ENCODE data around the gene GARRE1.

GARRE1 gene

DNA sequence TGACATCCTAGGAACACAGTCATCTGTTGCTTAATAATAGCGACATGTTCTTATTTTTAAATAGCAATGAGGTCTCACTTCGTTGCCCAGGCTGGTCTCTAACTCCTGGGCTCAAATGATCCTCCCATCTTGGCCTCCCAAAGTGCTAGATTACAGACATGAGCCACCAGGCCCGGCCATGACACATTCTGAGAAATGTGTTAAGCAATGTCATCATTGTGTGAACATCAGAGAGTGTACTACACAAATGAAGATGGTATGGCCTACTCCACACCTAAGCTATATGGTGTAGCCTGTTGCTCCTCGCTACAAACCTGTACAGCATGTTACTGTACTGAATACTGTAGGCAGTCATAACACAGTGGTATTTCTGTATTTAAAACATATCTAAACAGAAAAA, 24.6 kb upstream of the GARRE1 start:
- peaks cover 45% of the 10 kb centered on the region for H3K36me3 ChIP-seq
- no peak for TF ChIP-seq CTCF (IDR thresholded peaks at IDR 0.05; ENCODE audit: low read depth, low read length)
- no peaks in the 10 kb centered on the region for H3K9me3 ChIP-seq

DNA sequence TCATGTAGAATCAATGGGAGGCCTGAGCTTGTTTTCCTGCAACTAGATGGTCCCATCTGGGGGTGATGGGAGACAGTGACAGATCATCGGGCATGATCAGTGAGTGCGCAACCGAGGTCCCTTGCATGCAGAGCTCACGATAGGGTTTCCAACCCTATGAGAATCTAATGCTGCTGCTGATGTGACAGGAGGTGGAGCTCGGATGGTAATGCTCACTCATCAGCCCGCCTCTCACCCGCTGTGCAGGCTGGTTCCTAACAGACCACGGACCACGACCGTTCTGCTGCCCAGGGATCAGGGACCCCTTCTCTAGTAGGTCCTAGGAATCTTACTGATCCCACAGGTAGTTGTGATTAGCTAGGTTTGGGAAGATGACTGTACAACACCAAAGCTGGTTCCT, 23.5 kb upstream of the GARRE1 start:
- no peaks in the 10 kb centered on the region for H3K4me1 ChIP-seq
- no peak overlapping the region for H3K4me3 ChIP-seq (ENCODE audit: low read depth, low read length)
- H3K36me3 ChIP-seq: peaks cover 40% of the 10 kb centered on the region
- no peak for DNase-seq
- no peak for TF ChIP-seq CTCF (IDR thresholded peaks at IDR 0.05; ENCODE audit: low read depth, low read length)
- no peaks in the 10 kb centered on the region for H3K9me3 ChIP-seq
- no peaks in the 10 kb centered on the region for H3K27me3 ChIP-seq

More for the DNA sequence above, 24.6 kb upstream of the GARRE1 start:
- DNase-seq: no peak
- Histone ChIP-seq H3K4me3 (ENCODE audit: low read depth, low read length) (no peak overlapping the region), H3K27me3 (no peaks in the 10 kb centered on the region), H3K4me1 (no peaks in the 10 kb centered on the region)

DNA sequence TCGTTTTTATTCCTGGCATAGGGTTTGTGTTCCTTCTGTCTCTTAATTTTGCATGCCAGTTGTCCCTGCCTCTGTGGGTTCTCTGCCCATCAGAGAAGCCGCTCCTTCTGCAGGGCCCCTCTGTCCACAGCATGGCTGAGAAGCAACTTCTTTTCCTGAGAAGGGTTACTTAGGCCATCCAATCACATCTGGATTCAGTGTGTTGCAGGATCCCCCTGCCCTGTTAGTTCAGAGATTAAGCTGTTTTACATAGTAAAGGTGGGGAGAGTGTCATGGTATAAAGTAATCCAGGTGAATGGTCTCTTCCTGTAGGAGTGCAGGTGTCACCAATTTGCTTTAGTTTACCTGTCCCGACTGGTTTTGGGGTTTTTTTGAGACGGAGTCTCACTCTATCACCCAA, 22.9 kb upstream of the GARRE1 start:
- Histone ChIP-seq H3K27me3 (no peaks in the 10 kb centered on the region), H3K4me3 (ENCODE audit: low read depth, low read length) (no peak overlapping the region), H3K36me3 (peaks cover 39% of the 10 kb centered on the region), H3K4me1 (no peaks in the 10 kb centered on the region), H3K9me3 (no peaks in the 10 kb centered on the region)
- TF ChIP-seq CTCF (IDR thresholded peaks at IDR 0.05; ENCODE audit: low read depth, low read length): no peak
- DNase-seq: no peak

- Histone ChIP-seq H3K36me3 (peaks cover 28% of the 10 kb centered on the region), H3K4me3 (ENCODE audit: low read depth, low read length) (no peak overlapping the region), H3K9me3 (no peaks in the 10 kb centered on the region), H3K4me1 (no peaks in the 10 kb centered on the region), H3K27me3 (no peaks in the 10 kb centered on the region)
- peak; percentile 56 for DNase-seq
- TF ChIP-seq CTCF (IDR thresholded peaks at IDR 0.05; ENCODE audit: low read depth, low read length): no peak
Observed at GRCh38 chr19:34232566-34233481, 21.5 kb upstream of the GARRE1 start.

- H3K27me3 ChIP-seq: no peaks in the 10 kb centered on the region
- H3K36me3 ChIP-seq: peaks cover 7% of the 10 kb centered on the region; the same call in 1 of the 2 replicates
- no peak for TF ChIP-seq CTCF (IDR thresholded peaks at IDR 0.05; ENCODE audit: low read depth, low read length)
- DNase-seq: no peak
- no peaks in the 10 kb centered on the region for H3K4me1 ChIP-seq
- no peak overlapping the region for H3K4me3 ChIP-seq (ENCODE audit: low read depth, low read length)
- no peaks in the 10 kb centered on the region for H3K9me3 ChIP-seq
Observed at GRCh38 chr19:34235425-34235940, 18.9 kb upstream of the GARRE1 start.

All from BE2C (cell line).